NAMALWA (cell line): ENCODE results near the gene LIFR.
"Not testable (repeated sequence)": the region's sequence is repeated elsewhere in the genome, so short reads cannot be mapped to it uniquely, and the experiment has no call there.

ENCODE experiments used
- DNase-seq: peaks from one replicate; pipeline ENCODE4 v3.0.0-alpha.2; 2015; ENCODE audit warnings: low spot score

LIFR gene

DNA sequence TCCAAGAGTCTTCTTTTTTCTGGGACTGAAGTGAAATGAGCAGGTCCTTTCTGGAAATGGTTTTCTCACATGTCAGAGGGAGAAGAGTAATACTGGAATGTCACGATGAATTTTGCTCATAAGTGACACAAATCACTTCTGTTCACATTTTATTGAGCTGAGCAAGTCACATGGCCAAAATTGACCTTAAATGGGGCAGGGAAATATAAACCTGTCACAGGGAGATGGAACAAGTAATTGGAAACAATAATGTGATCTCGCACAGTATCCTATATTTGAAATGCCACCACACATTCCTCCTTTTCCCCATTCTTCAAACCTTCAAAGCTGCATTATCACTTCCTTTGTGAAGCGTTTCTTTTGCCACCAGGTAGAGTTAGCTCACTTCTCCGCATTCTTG lies 25.2 kb upstream of the LIFR start:
- no peak for DNase-seq

DNA sequence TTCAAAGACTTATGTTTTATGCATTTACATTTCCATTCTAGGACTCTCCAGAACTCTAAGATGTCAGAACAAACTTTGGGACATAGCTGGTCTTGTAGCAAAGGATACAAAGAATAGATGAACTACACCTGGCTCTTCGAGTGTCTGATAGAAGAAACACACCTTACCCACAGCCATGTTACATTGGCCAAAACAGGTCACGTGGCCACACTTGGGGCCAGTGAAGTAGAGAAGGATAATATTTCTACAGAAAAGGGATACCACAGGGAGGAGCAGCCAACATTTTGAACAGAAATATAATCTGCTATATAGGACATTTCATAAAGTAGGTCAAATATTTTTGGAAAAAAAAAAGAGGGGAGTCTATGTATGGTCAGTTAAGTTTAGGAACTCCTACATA lies 22.7 kb upstream of the LIFR start:
- DNase-seq: no peak

- no peak for DNase-seq
These were observed 20.7 kb upstream of the LIFR start for GRCh38 chr5:38576961-38577684.

GRCh38 chr5:38576442-38576841 lies 20.0 kb upstream of the LIFR start:
- no peak for DNase-seq

- no peak for DNase-seq
These were observed 19.0 kb upstream of the LIFR start for GRCh38 chr5:38575476-38575875.

GRCh38 chr5:38574009-38574408 lies 17.6 kb upstream of the LIFR start:
- DNase-seq: no peak

- DNase-seq: no peak
These were observed 17.1 kb upstream of the LIFR start for GRCh38 chr5:38573521-38573920.

DNA sequence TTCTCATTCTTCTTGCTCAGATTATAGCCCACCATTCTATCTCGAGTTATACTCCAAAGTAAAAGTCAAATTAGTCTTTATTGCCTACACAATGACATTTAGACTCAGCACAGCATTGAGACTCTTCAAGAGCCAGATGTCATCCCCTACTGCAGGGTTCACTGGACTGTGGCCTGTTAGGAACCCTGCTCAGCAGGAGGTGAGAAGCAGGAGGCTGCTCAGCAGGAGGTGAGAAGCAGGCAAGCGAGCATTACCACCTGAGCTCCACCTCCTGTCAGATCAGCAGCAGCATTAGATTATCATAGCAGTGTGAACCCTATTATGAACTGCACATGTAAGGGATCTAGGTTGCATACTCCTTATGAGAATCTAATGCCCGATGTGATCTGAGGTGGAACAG lies 12.7 kb upstream of the LIFR start:
- DNase-seq: no peak

DNA sequence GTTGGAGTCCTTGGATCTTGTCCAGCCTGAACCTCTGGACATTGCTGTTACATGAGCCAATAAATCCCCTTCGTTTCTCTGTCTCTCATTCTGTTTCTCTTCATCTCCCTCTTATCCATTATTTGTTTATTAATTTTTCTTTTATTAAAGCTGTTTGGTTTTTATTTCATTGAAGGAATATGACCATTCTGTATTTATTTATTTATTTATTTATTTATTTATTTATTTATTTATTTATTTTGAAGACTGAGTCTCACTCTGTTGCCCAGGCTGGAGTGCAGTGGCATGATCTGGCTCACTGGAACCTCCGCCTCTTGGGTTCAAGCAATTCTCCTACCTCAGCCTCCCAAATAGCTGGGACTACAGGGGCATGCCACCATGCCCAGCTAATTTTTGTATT lies 10.9 kb upstream of the LIFR start:
- not testable (repeated sequence) for DNase-seq

DNA sequence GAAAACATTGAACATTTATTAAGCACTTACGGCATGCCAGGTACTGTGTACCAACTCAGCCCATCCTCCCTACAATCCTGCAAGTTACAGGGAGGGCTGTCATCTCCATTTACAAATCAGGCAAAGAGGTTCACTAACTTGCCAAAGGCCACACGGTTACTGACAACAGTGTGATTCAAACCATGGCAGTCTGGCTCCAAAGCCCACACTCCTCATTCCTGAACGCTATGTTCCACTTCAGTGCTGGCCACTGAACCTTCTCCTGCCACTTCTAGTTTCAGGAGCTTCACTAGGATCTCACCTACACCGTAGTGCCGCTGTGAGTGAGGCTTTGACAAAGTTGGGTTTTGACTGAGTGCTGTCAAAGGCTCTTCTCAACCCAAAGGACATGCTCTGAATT lies 7.2 kb upstream of the LIFR start:
- DNase-seq: no peak

- DNase-seq: no peak
These were observed 6.2 kb upstream of the LIFR start for GRCh38 chr5:38562444-38563210.

GRCh38 chr5:38559428-38559827 lies 3.0 kb upstream of the LIFR start:
- DNase-seq: no peak

DNA sequence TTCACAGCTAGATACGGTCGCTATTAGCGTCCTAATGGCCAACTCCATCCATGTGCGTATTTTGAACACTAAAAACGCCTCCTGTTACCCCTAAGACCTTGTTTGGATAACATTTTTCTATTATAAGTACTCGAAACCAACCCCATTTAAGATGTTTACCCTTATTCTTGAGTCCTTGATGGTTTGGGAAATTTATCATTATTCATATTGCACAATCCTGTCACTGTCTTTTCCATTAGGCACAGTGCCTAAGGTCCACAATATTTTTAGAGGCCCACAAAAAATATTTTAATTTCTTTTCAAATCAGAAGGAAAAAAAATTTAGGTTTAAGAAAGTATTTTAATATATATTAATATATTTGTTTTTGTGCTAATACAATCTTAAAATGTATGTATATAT lies 1.3 kb upstream of the LIFR start:
- no peak for DNase-seq

DNA sequence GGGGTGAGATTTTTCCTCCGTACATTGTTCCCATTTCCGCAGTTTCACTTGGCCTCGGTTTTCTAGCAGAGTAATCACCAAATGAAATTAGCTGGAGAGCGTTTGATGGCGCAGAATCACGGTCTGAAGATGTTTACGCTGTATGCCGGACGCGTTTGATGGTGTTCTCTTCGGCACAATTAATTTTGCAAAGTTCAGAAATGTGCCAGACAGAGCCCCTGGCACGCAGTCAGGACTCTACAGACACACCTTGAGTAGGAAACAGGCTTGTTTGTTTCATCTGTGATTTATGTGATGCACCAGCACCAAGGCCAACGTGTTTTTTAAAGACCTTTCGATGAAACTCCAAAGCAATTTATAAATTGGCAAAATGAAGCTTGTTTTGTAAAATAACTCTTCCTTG lies 863 bp upstream of the LIFR start:
- no peak for DNase-seq

GRCh38 chr5:38556088-38556598 lies 303 bp downstream of the LIFR start:
- DNase-seq: no peak

DNA sequence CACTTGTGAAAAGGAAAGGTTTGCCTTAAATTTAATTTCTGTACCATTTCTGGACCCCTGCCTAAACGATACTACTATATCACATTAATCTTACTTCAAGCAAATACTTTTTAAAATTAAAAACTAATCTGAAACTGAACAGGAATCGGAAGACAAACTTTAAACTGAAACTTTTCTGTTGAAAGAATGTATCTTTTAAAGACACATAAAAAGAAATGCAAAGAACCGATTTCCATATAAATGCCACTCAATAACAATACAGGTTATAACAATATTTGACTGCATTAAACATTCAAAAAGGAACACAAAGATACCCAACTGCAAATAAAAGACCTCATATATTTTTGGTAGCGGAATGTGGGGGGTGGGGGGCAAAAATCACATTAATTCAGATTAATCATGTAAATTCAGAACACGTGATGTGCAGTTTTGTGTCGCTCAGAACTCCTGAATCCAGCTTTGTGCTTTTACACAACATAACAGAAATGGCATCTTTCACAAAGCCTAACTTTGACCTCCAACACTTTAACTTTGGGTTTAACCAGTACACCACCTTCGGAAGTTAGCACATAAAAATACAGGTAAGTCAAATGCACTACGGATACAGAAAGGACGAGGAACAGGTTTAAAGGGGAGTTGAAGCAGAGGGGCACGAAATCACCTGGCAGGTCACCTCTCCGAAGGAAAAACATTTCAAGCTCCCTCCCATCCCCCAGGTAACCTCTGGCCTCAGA lies 925 bp downstream of the LIFR start:
- DNase-seq: no peak

DNA sequence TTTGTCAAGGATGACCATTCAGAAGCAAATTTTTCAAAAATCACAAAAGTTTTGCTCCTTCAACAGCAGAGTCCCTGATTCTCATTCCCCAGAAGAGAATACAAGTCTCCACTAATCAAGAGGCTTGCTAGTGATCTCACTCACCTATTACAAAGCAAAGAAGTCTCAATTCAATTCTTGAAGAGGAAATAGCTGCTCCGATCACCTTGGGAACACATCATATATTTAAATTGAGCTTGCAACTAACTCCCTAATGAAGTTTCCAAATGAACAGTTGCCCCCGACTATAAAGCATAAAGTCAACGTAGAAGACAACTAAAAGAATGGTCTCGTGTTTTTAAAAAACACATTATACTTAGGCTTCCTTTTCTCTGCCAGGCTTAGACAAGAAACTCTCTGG lies 1.6 kb downstream of the LIFR start:
- no peak for DNase-seq

DNA sequence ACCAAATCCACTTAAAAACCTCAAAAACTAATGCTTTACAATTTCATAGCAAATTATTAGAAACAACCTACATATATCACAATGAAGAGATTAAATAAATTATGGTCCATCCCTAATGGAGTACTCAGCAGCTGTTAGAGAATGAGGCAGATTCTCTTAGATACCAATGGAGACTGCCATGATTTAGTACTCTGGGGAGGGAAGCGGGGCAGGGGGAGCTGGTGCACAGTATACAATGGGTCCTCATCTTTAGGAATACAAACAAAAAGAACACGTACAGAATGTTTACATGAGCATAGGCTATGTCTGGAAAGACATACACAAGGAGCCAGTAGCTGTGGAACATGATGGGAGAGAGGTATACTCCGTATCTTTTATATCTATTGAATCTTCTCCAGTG lies 2.0 kb downstream of the LIFR start:
- DNase-seq: no peak

DNA sequence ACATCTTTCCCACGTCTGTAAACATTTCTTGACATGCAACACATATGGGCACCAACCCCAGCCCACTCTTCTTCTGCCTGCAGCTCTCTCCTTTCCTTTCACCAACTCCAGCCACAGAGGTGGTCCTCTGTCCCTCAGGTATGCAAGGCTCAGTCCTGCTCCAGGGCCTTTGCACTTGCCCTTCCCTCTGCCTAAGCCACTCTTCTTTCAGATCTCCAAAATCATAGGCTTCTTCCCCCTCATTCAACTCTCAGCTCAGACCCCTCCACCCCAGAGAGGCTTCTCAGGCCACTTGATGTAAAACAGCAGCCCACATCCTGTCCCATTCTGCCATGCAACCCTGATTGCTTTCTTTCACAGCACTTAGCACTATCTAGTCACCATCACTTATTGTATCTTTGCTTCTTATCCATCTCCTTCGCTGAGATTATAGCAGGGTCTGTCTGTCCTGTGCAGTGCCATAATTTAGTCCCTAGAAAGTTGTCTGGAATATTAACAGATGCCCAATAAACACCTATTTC lies 3.4 kb downstream of the LIFR start:
- no peak for DNase-seq

DNA sequence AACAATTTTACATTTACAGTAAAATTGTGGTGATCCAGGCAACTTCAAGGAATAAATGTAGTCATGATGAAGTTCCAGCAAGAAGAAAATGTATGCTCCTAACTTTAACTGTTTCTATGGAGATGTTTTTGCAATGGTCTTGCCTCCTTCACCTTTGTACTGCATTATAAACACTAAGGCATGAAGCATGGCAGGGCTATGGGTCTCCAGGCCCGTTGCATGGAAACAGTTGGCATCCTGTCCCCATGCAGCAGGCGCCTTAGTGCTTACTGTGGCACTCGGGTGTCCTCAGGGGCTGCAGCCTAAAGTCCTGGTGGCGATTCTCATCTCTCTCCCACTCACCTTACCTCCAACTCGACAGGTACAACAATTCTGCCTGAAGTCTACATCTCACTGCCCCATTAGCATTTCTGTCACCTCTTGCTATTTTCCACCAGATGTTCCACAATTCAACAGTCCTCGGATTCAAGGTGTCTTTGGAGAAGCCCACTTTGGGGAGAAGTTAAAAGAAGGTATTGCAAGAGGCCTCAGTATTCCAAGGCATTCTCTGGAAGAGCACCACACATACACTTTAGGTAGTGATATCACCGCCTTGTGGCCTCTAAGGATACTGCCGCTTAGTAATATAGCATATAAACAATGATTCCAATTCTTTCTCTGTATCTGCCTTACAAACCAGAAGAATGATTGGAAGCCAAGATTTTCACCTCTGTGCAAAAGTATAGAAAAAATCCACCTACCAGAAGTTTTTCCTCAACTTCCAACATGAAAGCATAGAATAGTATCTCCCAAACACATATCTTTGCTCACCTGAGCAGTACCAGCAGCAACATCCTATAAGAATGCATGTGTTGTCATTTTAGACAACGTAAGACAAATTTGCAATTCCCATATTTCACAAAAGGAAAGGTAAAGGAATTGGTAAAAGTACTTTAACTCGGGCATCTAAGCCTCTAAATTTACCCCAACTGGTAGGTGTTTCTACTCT lies 5.1 kb downstream of the LIFR start:
- peak; percentile 35 for DNase-seq

DNA sequence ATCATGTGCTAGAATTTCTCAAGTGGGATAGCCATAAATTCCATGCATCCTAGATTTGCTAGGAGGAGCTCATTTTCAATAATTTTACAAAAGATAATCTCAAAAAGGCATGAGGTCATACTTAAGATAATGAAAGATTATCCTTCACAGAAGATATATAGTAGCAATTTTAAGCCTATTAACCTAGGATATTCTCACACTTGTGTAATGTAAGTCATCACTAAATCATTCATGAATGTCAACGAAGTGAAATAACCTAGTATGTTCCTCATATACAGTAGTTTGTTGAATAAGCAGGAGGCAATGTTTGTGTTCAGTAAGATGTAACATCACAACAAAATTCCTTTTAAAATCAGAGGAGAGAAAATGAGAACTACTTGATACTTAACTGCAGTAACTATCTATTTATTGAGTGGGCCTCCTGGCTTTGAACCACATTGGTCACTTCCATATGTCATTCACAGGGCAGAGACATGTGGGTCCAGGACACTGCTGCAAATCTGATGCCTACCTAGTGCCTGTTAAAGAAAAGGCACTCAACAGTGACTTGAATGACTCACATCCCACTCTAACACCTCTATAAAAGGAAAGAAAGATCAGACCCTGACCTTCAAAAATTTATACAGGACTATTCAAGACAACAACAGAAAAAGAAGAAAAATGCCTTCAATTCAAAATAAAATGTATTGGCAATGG lies 8.2 kb downstream of the LIFR start:
- DNase-seq: no peak
